ENCODE measurements around the gene PCCA.
A peak's percentile ranks its signal among the peaks of the same experiment; 100 is the strongest.

PCCA gene

DNA sequence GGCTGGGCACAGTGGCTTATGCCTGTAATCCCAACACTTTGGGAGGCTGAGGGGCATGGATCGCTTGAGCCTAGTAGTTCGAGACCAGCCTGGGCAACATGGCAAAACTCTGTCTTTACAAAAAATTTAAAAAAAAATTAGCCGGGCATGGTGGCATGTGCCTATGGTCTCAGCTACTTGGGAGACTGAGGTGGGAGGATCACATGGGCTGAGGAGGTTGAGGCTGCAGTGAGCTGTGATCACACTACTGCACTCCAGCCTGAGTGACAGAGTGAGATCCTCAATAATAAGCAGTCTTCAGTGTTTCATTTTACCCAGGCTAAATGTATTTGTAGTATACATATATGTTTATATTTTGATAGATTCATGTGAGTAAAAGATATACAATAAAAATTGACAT, 414.7 kb downstream of the PCCA start:
- H3K4me3 ChIP-seq (ENCODE audit: control insufficient read depth, low read depth, low read length) = no peak overlapping the region
- no peak for DNase-seq (ENCODE audit: low read depth)
- TF ChIP-seq, protein P1, sequence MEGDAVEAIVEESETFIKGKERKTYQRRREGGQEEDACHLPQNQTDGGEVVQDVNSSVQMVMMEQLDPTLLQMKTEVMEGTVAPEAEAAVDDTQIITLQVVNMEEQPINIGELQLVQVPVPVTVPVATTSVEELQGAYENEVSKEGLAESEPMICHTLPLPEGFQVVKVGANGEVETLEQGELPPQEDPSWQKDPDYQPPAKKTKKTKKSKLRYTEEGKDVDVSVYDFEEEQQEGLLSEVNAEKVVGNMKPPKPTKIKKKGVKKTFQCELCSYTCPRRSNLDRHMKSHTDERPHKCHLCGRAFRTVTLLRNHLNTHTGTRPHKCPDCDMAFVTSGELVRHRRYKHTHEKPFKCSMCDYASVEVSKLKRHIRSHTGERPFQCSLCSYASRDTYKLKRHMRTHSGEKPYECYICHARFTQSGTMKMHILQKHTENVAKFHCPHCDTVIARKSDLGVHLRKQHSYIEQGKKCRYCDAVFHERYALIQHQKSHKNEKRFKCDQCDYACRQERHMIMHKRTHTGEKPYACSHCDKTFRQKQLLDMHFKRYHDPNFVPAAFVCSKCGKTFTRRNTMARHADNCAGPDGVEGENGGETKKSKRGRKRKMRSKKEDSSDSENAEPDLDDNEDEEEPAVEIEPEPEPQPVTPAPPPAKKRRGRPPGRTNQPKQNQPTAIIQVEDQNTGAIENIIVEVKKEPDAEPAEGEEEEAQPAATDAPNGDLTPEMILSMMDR (conservative IDR thresholded peaks at IDR 0.05; ENCODE audit: control insufficient read depth, insufficient read depth, low read depth, low read length) = no peak

DNA sequence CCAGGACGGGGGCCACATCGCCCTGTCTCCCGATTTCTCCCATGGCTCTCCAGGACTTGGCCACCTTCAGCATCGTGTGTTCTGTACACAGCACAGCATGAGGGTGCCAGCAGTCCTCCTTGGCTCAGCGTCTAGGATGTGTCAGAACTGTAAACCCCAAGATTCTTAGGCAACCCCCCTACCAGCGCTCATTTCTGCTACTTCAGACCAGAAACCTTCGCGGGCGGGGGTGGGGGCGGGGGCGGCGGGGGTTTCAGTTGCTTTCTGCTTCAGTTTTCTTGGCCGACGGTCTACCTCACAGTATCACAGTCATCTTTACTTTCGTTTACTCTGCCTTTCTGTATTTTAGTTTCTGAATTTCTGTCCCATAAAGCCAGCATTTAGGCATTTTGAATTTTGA, 417.3 kb downstream of the PCCA start:
- H3K4me3 ChIP-seq (ENCODE audit: control insufficient read depth, low read depth, low read length) = no peak overlapping the region
- TF ChIP-seq, protein P1 (conservative IDR thresholded peaks at IDR 0.05; ENCODE audit: control insufficient read depth, insufficient read depth, low read depth, low read length) = no peak
- DNase-seq (ENCODE audit: low read depth) = no peak

DNA sequence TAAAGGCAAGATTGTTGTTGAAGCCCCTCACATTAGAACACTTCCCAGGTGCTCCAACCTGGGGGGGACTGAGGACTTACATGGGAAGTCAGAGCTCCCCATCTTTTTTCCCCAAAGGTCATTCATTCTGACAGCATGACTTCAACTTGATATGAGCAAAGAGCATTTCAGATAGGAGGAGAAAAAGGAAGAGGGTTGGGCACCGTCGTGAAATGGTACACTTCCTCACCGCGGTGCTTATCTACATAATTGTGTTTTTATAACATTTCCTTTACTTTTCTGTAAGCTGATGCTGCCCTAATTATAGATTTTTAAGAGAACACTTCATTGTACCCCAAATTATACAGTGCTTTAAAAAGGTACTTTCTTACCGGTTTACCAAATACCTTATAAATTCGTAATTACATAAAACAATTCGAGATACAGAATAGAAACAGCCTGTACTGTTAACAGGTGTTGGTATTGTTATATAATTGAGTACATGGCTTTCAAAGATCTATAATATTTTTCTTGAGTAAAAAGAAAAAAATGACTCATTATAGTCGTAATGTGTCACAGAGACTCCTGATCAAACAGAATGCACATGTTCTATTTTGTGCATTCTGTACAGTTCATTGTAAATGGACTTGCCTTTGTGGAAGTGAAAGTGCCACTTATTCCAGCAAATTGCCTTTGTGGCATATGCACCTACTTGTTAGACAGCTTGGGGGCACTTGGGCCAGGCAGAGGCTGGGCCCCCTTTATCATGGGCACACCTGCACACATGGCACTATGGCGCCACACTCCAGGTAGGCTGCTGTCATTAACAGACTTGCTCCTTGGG, 417.9 kb downstream of the PCCA start:
- H3K4me3 ChIP-seq (ENCODE audit: control insufficient read depth, low read depth, low read length) = no peak overlapping the region
- peak; percentile 10 for DNase-seq (ENCODE audit: low read depth)
- TF ChIP-seq, protein P1 (conservative IDR thresholded peaks at IDR 0.05; ENCODE audit: control insufficient read depth, insufficient read depth, low read depth, low read length) = no peak

DNA sequence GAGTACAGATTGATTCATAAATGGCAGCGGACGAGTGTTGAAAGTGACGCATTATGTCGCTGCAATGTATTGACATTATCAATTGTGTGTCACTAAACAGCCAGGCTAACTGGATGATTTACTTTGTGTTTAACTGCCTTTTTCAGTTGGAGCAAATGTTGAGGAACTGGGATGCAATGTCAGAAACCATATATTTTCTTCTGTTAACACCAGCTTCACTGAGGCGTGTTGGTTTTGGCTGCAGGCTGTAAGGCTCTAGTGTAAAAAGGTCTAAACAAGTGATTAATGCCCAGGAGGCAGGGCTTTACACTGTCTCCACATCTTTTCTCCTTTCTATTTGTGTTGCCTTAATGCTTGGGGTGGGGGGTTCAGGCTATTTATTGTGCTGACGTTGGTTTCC, 419.6 kb downstream of the PCCA start:
- DNase-seq (ENCODE audit: low read depth) = no peak
- TF ChIP-seq, protein P1 (conservative IDR thresholded peaks at IDR 0.05; ENCODE audit: control insufficient read depth, insufficient read depth, low read depth, low read length) = no peak
- no peak overlapping the region for H3K4me3 ChIP-seq (ENCODE audit: control insufficient read depth, low read depth, low read length)

DNA sequence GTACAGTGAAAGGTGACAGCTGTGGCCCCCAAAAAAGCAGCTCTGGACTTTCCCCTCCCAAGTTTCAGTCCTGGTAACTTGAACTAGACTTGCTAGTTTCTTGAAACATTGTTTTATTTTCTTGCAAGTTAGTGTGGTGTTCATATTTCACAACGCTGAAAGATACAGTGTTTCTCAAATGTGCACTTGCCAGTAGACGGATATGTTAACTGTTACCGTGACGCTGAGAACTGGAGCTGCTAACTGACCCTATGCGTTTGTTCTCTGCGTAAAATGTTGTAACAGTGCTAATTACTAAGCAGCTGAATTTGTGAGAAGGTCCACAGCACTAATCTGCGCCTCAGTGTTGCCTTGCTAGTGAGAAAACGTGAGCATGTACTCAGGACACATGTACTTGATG, 420.1 kb downstream of the PCCA start:
- DNase-seq (ENCODE audit: low read depth) = no peak
- H3K4me3 ChIP-seq (ENCODE audit: control insufficient read depth, low read depth, low read length) = no peak overlapping the region
- TF ChIP-seq, protein P1 (conservative IDR thresholded peaks at IDR 0.05; ENCODE audit: control insufficient read depth, insufficient read depth, low read depth, low read length) = no peak

DNA sequence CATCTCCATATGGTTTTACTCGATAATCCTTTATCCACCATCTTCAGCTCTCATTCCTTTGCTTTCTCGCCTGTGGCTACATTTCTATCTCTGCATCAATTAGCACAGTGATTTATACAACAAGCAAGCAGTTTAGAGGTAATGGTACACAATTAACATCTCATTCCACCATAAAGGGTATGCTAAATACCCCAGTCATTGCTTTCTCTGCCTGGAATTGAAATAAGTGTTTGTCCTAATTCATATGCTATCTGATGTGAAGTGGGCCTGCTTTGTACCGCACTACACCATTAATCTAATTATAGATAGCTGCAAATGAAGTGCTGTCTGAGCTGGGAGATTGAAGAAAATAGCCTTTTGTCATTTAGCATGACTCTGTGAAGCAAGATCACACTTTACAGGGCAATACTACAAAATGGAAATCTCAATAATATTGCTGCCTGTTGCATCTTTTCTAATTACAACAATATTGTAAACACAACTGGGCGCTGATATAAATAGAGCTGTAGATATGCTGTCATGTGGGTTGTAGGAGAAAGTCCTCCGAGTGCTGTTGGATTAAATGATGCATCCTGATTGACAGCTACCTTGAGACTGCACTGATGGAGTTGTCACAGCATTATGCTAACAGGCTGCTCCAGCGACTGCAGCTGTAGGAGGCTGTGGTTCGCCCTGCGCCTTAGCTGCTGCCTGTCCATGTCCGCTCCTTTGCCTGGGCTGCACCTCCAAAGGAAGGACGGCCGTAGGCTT, 421.5 kb downstream of the PCCA start:
- TF ChIP-seq, protein P1 (conservative IDR thresholded peaks at IDR 0.05; ENCODE audit: control insufficient read depth, insufficient read depth, low read depth, low read length) = no peak
- no peak overlapping the region for H3K4me3 ChIP-seq (ENCODE audit: control insufficient read depth, low read depth, low read length)
- DNase-seq (ENCODE audit: low read depth) = no peak

All from fibroblast of mammary gland (primary cell).